Smooth muscle cell (in vitro differentiated cells): ENCODE results near the gene SETD2. TPM values are rescaled to one million over a fixed set of nuclear protein-coding genes. Genes with fewer than 3 reads are reported as not detected.
A peak's percentile ranks its signal among the peaks of the same experiment; 100 is the strongest.

Experiments
- DNase-seq: peaks from one replicate; lab custom pipeline; 2025; ENCODE audit not compliant: unreplicated experiment; lab: John Stamatoyannopoulos, UW
- H2AFZ ChIP-seq: fragments of 200-600 bp; sonication (generic); 2 replicates; pipeline ENCODE4 v1.6.0; 2016; ENCODE audit warnings: antibody characterized with exemption, low read depth, mild to moderate bottlenecking
- H3F3A ChIP-seq: fragments of 200-600 bp; sonication (generic); 2 replicates; pipeline ENCODE4 v1.6.0; 2017; ENCODE audit warnings: antibody characterized with exemption, low read depth
- H3K27ac ChIP-seq: fragments of 200-600 bp; sonication (generic); 2 replicates; pipeline ENCODE4 v1.5.1; 2016; ENCODE audit warnings: low read depth, mild to moderate bottlenecking
- H3K27me3 ChIP-seq: fragments of 200-600 bp; sonication (generic); 2 replicates; pipeline ENCODE4 v1.6.1; 2016; ENCODE audit warnings: low read depth, mild to moderate bottlenecking
- H3K36me3 ChIP-seq: fragments of 200-600 bp; sonication (generic); 2 replicates; pipeline ENCODE4 v1.5.1; 2016; ENCODE audit warnings: low read depth
- H3K4me1 ChIP-seq: fragments of 200-600 bp; sonication (generic); 2 replicates; pipeline ENCODE4 v1.5.1; 2016; ENCODE audit warnings: low read depth
- H3K4me2 ChIP-seq: fragments of 200-600 bp; sonication (generic); 2 replicates; pipeline ENCODE4 v1.6.0; 2016; ENCODE audit warnings: mild to moderate bottlenecking
- H3K4me3 ChIP-seq: fragments of 200-600 bp; sonication (generic); 2 replicates; pipeline ENCODE4 v1.5.1; 2016; ENCODE audit warnings: mild to moderate bottlenecking
- H3K79me2 ChIP-seq: fragments of 200-600 bp; sonication (generic); 2 replicates; pipeline ENCODE4 v1.6.0; 2016; ENCODE audit warnings: low read depth, mild to moderate bottlenecking
- H3K9ac ChIP-seq: fragments of 200-600 bp; sonication (generic); 2 replicates; pipeline ENCODE4 v1.6.0; 2016; ENCODE audit warnings: low read depth
- H3K9me3 ChIP-seq: fragments of 200-600 bp; sonication (generic); replicated peaks from 2 replicates; pipeline ENCODE4 v1.5.1; 2016; ENCODE audit warnings: low read depth
- H4K20me1 ChIP-seq: fragments of 200-600 bp; sonication (generic); 2 replicates; pipeline ENCODE4 v1.6.0; 2016; ENCODE audit warnings: low read depth
- CTCF ChIP-seq: fragments of 200-600 bp; sonication (generic); IDR thresholded peaks from 2 replicates; pipeline ENCODE4 v1.5.1; 2017; ENCODE audit warnings: borderline replicate concordance, mild to moderate bottlenecking, antibody characterized with exemption; ENCODE audit not compliant: insufficient read depth, poor library complexity, severe bottlenecking
- WGBS: methylation state at CpG from one replicate; pipeline ENCODE4 v1.1.7; 2016; ENCODE audit warnings: low lambda C conversion rate; 5-methylcytosine and 5-hydroxymethylcytosine counted together
- polyA plus RNA-seq: library from polyadenylated mRNA; unstranded; fragments of >200 nt; fragmentation: Nextera tagmentation; extraction: Ambion mirVana; gene quantifications from 2 replicates; pipeline ENCODE4 v1.2.1, GENCODE V29; 2016
- total RNA-seq: library from RNA; depleted of rRNA; stranded (reverse); fragments of >200 nt; gene quantifications from 2 replicates; pipeline ENCODE4 v1.2.3, GENCODE V29; 2014

The SETD2 gene
- total and polyA plus RNA-seq, 2 experiments from 2014 or later: 8.3 to 28.4 TPM

GRCh38 chr3:46998121-46998851 is 165.6 kb downstream of the SETD2 start:
- no peaks in the 10 kb centered on the region for H4K20me1 ChIP-seq
- no peaks in the 10 kb centered on the region for H3F3A ChIP-seq
- no peaks in the 10 kb centered on the region for H3K4me1 ChIP-seq
- no peaks in the 10 kb centered on the region for H3K36me3 ChIP-seq
- no peaks in the 10 kb centered on the region for H3K27me3 ChIP-seq
- TF ChIP-seq CTCF: peak; percentile 62
- WGBS: 62% methylated on average over 26 of the region's 27 CpGs
- H3K27ac ChIP-seq: no peak overlapping the region
- no peaks in the 10 kb centered on the region for H3K79me2 ChIP-seq
- DNase-seq: peak; percentile 5
- no peak overlapping the region for H3K4me3 ChIP-seq
- H3K9ac ChIP-seq: no peak overlapping the region
- H3K4me2 ChIP-seq: no peak overlapping the region
- no peaks in the 10 kb centered on the region for H3K9me3 ChIP-seq
- no peak overlapping the region for H2AFZ ChIP-seq

GRCh38 chr3:46997453-46998091 is 166.3 kb downstream of the SETD2 start:
- Histone ChIP-seq H3K4me1 (no peaks in the 10 kb centered on the region), H3K9me3 (no peaks in the 10 kb centered on the region), H3K4me3 (no peak overlapping the region), H3K27ac (no peak overlapping the region), H3K36me3 (no peaks in the 10 kb centered on the region), H3K9ac (no peak overlapping the region), H2AFZ (no peak overlapping the region), H4K20me1 (no peaks in the 10 kb centered on the region), H3K4me2 (no peak overlapping the region), H3F3A (no peaks in the 10 kb centered on the region), H3K27me3 (no peaks in the 10 kb centered on the region), H3K79me2 (no peaks in the 10 kb centered on the region)
- DNase-seq: no peak
- no peak for TF ChIP-seq CTCF
- 94% methylated on average over 13 of the region's 13 CpGs for WGBS

GRCh38 chr3:46996689-46997452 is 167.0 kb downstream of the SETD2 start:
- Histone ChIP-seq H3K4me2 (no peak overlapping the region), H3K79me2 (no peaks in the 10 kb centered on the region), H3K27ac (no peak overlapping the region), H3K27me3 (no peaks in the 10 kb centered on the region), H3K9ac (no peak overlapping the region), H3K36me3 (no peaks in the 10 kb centered on the region), H4K20me1 (no peaks in the 10 kb centered on the region), H3F3A (no peaks in the 10 kb centered on the region), H3K4me1 (no peaks in the 10 kb centered on the region), H2AFZ (no peak overlapping the region), H3K9me3 (no peaks in the 10 kb centered on the region), H3K4me3 (no peak overlapping the region)
- no peak for TF ChIP-seq CTCF
- WGBS: 91% methylated on average over 11 of the region's 12 CpGs
- no peak for DNase-seq
